HG02973 (cell line): ENCODE data around the gene FGF18.

Experiments used
- ATAC-seq: cut with Tn5 transposase; IDR thresholded peaks from one replicate; pipeline ENCODE4 v1.9.1; 2021; ENCODE audit warnings: moderate library complexity; ENCODE audit not compliant: unreplicated experiment

The FGF18 gene

GRCh38 chr5:171438738-171439137 lies 19.3 kb downstream of the FGF18 start:
- no peak for ATAC-seq

DNA sequence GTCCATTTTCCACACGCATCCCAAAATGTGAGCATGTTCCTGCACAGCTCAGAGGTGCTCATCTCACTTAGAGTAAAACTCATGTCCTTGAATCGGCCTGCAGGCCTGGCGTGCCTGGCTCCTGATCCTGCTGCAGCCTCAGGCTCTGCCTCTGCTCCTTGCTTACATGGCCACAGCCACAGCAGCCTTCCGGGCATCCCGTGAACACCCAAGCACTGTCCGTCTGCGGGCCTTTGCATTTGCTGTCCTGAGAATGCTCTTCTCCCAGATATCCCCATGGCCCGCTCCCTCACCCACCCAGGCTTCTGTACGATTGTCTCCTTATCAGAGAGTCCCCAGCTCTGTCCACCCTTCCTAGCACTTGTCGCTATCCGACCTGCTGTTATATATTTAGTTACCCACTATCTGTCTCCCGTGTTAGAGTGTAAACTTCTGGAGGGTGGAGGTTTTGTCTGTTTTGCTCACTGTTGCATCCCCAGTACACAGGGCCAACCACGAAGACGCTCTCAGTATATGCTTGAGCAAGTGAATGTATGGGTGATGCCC lies 21.9 kb downstream of the FGF18 start:
- ATAC-seq = no peak

DNA sequence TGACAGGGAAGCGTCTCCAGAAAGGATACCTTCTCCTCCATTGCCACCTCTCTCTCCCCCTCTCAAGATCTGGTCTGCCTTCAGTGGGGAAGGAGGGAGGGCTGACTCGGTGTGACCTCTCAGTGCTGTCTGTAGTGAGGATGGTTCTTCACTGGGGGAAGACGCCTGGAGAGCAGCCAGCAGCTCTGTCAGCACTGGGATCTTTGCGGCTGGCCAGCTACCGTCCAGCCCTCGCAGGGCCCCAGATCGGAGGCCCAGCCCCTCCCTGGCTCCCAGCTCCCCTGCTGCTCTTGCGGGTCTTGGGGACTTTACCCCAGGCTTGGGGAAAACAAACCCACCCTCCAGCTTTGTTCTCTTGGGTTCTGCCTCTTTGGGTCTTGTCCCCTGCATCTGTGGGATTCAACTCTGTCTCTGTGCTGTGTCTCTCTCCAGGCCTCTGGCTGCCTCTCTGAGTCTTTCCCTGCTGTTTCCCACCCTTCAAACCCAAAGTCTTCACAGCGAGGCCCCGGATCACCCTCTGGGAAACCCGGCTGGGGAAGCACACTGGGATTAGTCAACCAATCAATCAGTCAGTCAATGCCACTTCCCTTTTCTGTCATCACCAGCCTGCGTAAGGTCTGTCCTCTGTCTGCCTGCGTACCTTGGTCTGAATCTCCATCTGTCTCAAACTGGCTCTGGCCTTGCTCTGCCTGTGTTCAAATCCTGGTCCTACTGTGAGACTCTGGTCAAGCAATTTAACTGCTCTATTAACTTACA lies 23.0 kb downstream of the FGF18 start:
- ATAC-seq = no peak

GRCh38 chr5:171444582-171444981 lies 25.1 kb downstream of the FGF18 start:
- ATAC-seq = no peak

DNA sequence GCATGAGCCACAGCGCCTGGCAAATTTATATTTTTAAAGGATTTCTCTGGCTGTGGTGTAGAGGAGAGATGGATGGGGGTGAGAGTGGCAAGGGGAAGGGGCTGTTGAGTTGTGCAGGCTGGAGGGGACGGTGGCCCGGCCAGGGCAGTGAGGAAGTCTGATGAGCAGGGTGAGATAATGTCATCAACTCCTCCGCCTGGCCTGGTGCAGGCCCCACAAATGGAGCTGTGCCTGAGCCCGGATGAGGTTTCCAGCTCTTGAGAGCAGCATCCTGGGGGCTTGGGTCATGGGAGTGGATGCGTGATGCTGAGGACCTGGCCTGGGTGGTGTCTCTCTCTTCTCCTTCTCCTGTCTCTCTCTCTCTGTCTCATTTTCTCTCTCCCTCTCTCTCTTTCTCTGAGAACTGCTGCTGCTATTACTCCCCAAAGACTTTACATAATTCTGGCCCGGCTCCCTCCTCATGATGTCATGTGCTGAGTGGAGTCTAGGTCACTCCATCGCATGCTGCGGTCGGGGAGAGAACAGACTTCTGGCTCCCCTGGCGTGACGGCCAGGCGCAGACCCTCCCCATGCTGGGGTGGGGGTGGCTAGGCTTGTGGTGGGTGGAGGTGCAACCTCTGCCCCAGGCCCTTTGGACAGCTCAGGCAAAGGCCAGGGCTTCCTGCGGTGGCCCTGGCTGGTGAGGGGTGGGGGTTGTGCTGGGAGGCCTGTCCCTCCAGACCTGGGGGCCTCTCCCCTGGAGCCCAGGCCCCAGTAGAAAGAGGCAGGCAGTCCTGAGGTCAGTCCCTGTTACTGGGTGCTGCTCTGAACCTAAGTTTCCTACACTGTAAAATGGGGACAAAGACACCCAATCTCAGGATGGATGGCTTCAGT lies 26.4 kb downstream of the FGF18 start:
- no peak for ATAC-seq

- ATAC-seq = no peak
Measured at GRCh38 chr5:171447226-171447625, 27.8 kb downstream of the FGF18 start.

- ATAC-seq = no peak
Measured at GRCh38 chr5:171449426-171449825, 30.0 kb downstream of the FGF18 start.

DNA sequence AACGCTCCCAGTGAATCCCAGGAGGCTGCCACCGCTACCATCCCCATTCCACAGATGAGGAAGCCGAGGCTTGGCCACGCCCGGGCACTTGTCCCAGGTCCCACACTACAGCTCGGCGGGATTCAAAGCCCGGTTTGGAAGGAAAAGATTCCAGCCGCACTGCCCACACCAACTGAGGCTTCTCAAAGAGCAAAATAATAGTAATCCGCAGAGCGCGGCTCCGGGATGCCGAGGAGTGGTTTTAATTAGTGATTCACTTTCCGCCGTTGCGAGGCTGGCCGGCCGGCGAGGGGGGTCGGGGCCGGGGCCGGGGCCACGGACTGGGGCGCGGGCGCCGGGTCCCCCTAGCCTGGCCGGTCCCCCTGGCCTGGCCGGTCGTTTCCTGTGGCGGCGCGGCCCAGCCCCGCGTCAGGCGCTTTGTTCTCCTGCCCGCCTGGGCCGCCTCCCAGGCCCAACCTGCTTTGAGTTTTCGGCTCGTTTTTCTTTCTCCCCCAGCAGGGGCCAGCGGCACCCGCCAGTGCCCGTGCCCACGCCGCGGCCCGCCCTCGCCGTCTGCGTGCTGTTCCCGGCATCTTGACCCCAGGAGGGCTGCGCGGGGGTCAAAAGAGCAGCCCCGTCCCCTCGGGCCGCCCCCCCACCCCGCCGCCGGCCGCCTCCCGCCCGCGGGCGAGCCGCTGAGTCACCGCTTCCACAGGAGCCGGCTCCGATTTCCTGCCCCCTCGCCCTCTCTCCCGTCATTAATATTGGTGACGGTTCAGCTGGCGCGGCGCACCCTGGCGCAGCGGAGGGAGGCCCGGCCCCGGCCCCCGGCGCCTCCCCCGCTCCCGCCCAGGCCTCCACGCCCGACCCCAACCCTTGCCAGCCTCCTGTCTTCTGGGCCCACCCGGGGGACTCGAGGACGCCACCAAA lies 31.2 kb downstream of the FGF18 start:
- no peak for ATAC-seq

DNA sequence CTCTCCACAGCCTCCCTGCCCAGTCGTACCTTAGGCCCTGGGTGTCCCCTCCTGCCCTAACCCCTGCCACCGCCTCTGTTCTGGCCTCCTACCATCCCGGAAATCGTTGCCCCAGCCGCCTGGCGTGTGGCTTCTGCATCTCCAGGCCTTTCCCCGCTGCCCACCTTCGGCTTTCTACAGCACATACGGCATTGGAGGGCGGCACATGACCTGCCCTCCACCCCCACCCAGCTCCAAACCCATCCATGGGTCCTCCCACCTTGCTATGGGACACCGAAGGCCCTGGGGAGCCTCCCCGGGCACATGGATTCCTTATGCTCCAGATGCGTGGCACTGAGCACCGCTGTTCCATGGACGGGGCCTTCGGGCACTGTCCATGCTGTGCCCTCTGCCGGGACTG lies 32.0 kb downstream of the FGF18 start:
- no peak for ATAC-seq

DNA sequence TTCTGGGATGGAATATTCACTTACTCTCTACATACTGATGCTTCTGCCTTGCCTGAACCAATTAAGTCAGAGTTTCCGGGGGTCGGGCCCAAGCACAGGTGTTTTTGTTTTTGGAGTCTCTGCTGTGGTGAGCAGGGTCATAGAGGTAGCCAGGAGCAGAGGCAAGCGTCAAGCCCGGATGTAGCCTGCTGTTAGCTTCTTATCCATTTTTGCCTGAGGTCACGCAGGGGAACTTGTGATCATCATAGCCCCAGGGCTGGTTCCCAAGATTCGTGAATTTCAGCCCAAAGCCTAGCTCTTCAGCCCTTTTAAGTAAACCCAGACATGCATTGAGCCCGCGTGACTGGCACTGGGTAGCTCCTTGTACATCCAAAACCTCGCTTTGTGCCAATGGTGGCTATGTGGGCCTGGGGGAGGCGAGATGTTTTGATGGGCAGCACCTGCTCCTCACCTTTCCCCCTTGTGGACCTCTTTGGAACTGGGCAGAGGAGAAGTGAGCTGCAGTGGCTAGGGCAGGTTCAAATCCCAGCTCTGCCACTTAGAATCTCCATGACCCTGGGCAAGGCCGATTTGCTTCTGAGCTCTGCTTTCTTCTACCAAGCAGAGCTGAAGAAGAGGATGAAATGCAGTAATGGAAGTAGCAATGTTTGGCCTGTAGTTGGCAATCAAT lies 33.7 kb downstream of the FGF18 start:
- no peak for ATAC-seq

GRCh38 chr5:171453988-171454387 lies 34.5 kb downstream of the FGF18 start:
- ATAC-seq = no peak

GRCh38 chr5:171454549-171454948 lies 35.1 kb downstream of the FGF18 start:
- no peak for ATAC-seq

- no peak for ATAC-seq
Measured at GRCh38 chr5:171455522-171455921, 36.1 kb downstream of the FGF18 start.

DNA sequence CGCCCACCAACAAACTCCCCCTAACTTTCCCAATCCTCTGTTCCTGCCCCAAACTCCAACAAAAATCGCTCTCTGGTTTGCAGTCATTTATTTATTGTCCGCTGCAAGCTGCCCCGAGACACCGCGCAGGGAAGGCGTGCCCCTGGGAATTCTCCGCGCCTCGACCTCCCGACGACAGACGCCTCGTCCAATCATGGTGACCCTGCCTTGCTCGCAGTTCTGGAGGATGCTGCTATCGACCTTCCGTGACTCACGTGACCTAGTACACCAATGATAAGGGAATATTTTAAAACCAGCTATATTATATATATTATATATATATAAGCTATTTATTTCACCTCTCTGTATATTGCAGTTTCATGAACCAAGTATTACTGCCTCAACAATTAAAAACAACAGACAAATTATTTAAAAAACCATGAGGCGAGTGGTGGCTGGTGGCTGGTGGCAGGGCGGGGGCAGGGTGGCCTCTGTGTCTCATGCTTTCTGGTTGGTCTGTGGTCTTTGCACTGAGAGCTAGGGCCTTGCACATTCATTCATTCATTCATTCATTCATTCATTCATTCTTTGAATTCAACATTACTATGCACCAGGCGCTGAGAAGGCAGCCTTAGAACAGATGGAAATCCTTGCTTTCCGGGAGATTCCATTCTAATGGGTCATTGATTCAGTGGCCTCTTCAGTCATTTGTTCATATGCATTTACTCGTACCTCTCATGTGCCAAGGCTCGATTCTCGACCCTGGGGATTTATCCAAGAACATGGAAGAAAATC lies 37.9 kb downstream of the FGF18 start:
- no peak for ATAC-seq

DNA sequence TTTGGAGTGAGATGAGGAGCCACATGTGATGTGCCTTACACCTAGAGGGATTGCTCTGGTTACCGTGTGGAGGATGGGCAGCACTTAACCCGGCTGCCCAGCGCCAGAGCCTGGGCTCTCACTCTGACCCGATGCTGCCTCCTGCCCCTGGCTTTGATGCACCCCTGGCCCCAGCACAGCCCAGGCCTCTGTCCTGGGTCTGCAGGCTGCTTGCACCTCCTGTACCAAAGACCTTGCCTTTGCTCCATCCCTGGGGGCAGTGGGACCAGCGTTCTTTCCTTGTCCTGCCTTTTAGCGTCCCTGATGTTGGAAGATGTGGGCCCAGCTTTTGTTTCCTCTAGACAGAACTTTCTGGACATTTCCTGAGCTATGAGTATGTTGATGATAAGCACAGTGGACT lies 40.4 kb downstream of the FGF18 start:
- ATAC-seq = no peak

DNA sequence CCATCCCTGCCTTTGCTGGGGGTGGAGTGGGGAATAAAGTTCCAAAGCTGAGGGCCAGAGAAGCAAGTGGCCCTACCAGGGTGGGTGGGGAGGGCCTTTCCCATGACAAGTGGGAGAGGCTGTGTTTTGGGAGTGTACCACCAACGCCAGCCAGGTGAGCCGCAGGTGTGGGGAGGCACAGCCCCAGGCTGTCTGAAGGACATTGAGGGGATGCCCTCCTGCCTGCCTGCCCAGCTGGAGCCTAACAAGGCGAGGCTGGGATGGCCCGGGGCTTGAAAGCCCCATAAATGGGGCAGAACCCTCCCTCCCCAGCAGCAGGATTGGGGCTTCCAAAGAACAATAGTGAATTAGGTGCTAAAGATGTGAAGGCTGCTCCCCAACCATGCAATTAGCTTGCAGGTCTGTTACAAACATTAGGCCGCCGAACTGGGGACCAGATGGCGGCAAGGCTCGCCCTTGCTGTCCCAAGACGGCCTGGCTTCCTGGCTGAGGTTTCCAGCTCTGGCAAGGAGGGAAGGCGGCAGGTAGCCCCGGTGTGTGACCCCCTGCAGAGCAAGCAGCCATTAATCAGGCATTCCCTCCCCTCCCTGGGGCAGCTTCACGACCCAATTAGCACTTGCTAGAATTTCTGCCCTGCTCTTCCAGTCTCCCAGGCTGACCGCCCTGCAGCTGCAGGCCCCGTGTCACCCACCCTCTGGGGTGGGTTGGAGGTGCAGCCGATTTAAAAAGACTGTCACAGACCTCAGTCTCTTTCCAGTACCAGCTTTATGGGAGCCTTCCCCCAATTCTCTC lies 42.9 kb downstream of the FGF18 start:
- ATAC-seq = no peak

DNA sequence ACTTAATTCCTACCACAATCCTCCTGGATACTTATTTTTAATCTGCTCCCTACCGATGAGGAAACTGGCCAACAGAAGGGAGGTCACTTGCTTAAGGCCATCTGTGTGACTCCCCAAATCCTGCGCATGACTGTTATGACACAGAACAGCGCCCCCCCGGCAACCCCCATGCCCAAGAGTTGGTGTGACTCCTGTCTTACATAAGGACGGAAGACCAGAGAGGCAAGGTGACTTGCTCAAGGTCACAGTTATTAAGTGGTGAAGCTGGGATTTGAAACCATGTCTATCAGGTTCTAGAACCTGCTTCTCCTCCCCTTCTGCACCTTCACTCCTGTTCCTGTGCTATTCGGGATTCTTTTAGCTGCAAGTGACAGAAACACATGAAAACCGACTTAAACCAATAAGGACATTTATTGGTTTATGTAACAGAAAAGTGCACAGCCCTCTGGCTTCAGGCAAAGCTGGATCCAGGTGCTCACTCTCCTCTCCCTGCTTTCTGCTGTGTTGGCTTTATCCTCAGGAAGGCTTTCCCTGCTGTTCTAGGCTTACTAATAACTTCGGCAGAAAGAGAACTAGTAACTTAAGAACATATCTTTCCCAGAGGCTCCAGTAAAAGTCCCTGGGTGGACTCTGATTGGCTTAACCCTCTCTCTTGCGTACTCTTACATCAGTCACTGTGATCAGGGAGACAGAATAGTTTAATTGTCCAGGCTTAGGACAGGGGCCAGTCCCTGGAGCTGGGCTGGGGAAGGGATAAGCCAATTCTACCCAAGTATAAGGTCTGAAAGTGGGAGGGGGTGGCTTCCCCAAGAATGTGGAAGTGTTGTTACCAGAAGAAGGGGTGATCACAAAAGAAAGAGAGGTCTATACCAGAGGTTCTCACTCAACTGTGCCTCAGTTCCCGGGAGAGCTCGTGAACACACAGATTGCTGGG lies 43.7 kb downstream of the FGF18 start:
- no peak for ATAC-seq

DNA sequence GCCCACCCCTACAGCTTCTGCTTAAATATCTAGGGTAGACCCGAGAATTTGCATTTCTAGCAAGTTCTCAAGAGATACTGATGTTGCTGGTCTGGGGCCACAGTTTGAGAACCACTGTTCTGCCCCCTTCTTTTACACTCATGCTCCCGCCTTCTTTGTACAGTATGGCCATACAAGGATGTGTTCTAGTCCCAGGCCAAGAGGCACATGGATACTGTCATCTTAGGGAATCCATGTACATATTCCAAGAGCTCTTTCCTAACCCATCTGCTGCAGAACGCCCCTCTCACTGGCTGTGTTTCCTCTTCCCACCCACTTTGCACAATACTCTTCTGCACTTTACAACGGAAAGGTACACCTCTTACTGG lies 44.4 kb downstream of the FGF18 start:
- ATAC-seq = no peak
